B cell (primary cell): ENCODE results near the gene SEZ6L2. TPM values are rescaled to one million over a fixed set of nuclear protein-coding genes. Genes with fewer than 3 reads are reported as not detected.

Experiments used
- ATAC-seq: fragments of 200-7000 bp; cut with Tn5 transposase; one replicate; pipeline ENCODE4 v1.10.0; 2021; ENCODE audit warnings: low read depth, mild to moderate bottlenecking, moderate number of reproducible peaks, moderate library complexity
- CTCF ChIA-PET: fragments of 350-600 bp; sonication (Branson Sonifier 250); formaldehyde crosslinking; loops from one replicate; lab custom pipeline; 2021; ENCODE audit warnings: antibody characterized with exemption, inconsistent platforms; lab: Charles Lee
- POLR2A ChIA-PET: fragments of 350-600 bp; sonication (Branson Sonifier 250); formaldehyde crosslinking; loops from one replicate; lab custom pipeline; 2021; ENCODE audit warnings: antibody characterized with exemption; lab: Charles Lee
- DNase-seq: peaks from one replicate; pipeline ENCODE4 v3.0.0; 2013
- H2AFZ ChIP-seq: 2 replicates; pipeline ENCODE4 v1.6.1; 2012; ENCODE audit warnings: mild to moderate bottlenecking, low read depth, low read length; ENCODE audit not compliant: insufficient read depth, poor library complexity, severe bottlenecking
- H3K27ac ChIP-seq, 2 donors: 1 replicate in 1 of 2; 2 replicates in 1 of 2; pipeline ENCODE4 v1.5.1; 2012 to 2013; ENCODE audit warnings: low read length in 2 of 2, mild to moderate bottlenecking in 2 of 2, moderate library complexity in 1 of 2
- H3K27me3 ChIP-seq, 4 experiments: fragments of 200-600 bp in 1 of 4; sonication (generic) in 1 of 4; replicated peaks in 1 of 4; 1 replicate in 2 of 4; 2 replicates in 2 of 4; pipeline versions ENCODE4 v1.6.1 to v1.7.0; 2013 to 2016; ENCODE audit warnings: low read length in 3 of 4, mild to moderate bottlenecking in 2 of 4, mixed read lengths in 1 of 4, moderate library complexity in 1 of 4; ENCODE audit not compliant: insufficient read depth in 4 of 4, control insufficient read depth in 3 of 4; ENCODE audit errors: control extremely low read depth in 1 of 4
- H3K36me3 ChIP-seq, 2 experiments: replicated peaks in 1 of 2; 1 replicate in 1 of 2; 2 replicates in 1 of 2; pipeline versions ENCODE4 v1.6.1 to v1.7.1; 2013; ENCODE audit warnings: low read length in 1 of 2; ENCODE audit not compliant: insufficient read depth in 2 of 2, control insufficient read depth in 1 of 2; ENCODE audit errors: control extremely low read depth in 1 of 2, extremely low read depth in 1 of 2
- H3K4me1 ChIP-seq, 2 donors: fragments of 200-600 bp in 1 of 2; sonication (generic) in 1 of 2; 1 replicate in 1 of 2; 2 replicates in 1 of 2; pipeline versions ENCODE4 v1.5.1 to v1.6.1; 2013 to 2017; ENCODE audit warnings: low read length in 2 of 2; ENCODE audit not compliant: control insufficient read depth in 2 of 2, insufficient read depth in 2 of 2
- H3K4me2 ChIP-seq: replicated peaks from 2 replicates; pipeline ENCODE3; 2012; ENCODE audit warnings: mild to moderate bottlenecking, low read depth, low read length; ENCODE audit not compliant: poor library complexity, severe bottlenecking
- H3K4me3 ChIP-seq, 5 experiments: fragments of 200-600 bp in 1 of 5; sonication (generic) in 1 of 5; 1 replicate in 3 of 5; 2 replicates in 2 of 5; pipeline versions ENCODE4 v1.5.1 to v1.7.0; 2011 to 2016; ENCODE audit warnings: low read length in 4 of 5, mild to moderate bottlenecking in 4 of 5, low read depth in 2 of 5, control low read depth in 1 of 5, moderate library complexity in 1 of 5; ENCODE audit not compliant: insufficient read depth in 1 of 5; ENCODE audit errors: control extremely low read depth in 1 of 5, extremely low read depth in 1 of 5
- H3K79me2 ChIP-seq: fragments of 200-600 bp; sonication (generic); one replicate; pipeline ENCODE4 v1.6.0; 2016; ENCODE audit warnings: low read length; ENCODE audit not compliant: control insufficient read depth, insufficient read depth
- H3K9ac ChIP-seq: fragments of 200-600 bp; sonication (generic); 2 replicates; pipeline ENCODE4 v1.6.1; 2017; ENCODE audit warnings: mild to moderate bottlenecking, low read length, moderate library complexity
- H3K9me3 ChIP-seq, 3 donors: one replicate each; pipeline versions ENCODE4 v1.6.1 to v1.7.1; 2013; ENCODE audit warnings: low read length in 2 of 3; ENCODE audit not compliant: control insufficient read depth in 2 of 3, insufficient read depth in 1 of 3; ENCODE audit errors: control extremely low read depth in 1 of 3
- H4K20me1 ChIP-seq: 2 replicates; pipeline ENCODE4 v1.6.0; 2012; ENCODE audit warnings: mild to moderate bottlenecking, low read length; ENCODE audit not compliant: insufficient read depth, control insufficient read depth, poor library complexity, severe bottlenecking
- H3K27ac Mint-ChIP-seq: one replicate; pipeline ENCODE4 v1.8.0; 2021; ENCODE audit warnings: mixed read lengths
- H3K27me3 Mint-ChIP-seq: one replicate; pipeline ENCODE4 v1.8.0; 2021; ENCODE audit warnings: mixed read lengths
- H3K4me1 Mint-ChIP-seq: one replicate; pipeline ENCODE4 v1.8.0; 2021; ENCODE audit warnings: mixed read lengths
- H3K4me3 Mint-ChIP-seq: one replicate; pipeline ENCODE4 v1.8.0; 2021; ENCODE audit warnings: mixed read lengths
- H3K9me3 Mint-ChIP-seq: one replicate; pipeline ENCODE4 v1.8.0; 2022; ENCODE audit warnings: mixed read lengths; ENCODE audit not compliant: insufficient read depth
- CTCF ChIP-seq: fragments of 200-600 bp; IDR thresholded peaks from one replicate; pipeline ENCODE4 v1.8.0; 2022; ENCODE audit warnings: antibody characterized with exemption, mild to moderate bottlenecking
- EZH2 ChIP-seq: IDR thresholded peaks from 2 replicates; pipeline ENCODE4 v1.6.1; 2012; ENCODE audit warnings: borderline replicate concordance, low read depth, mild to moderate bottlenecking, moderate library complexity, low read length; ENCODE audit not compliant: insufficient read depth, poor library complexity, severe bottlenecking
- WGBS: methylation state at CpG from one replicate; pipeline ENCODE4 v1.1.5; 2013; ENCODE audit warnings: missing lambda C conversion rate; ENCODE audit not compliant: insufficient coverage; 5-methylcytosine and 5-hydroxymethylcytosine counted together
- intact Hi-C: fragments of 100-400 bp; cut with micrococcal nuclease; formaldehyde crosslinking; loops from one replicate; pipeline ENCODE4 v1.10.0; 2022
- polyA plus RNA-seq: library from polyadenylated mRNA; depleted of rRNA; stranded (reverse); fragments of >200 nt; gene quantifications from 2 replicates; pipeline ENCODE4 v1.2.3, GENCODE V29; 2012
- total RNA-seq, 2 donors: library from RNA; stranded (reverse); fragments of 120-200 nt in 1 of 2; gene quantifications; 1 replicate in 1 of 2; 2 replicates in 1 of 2; pipeline versions ENCODE4 v1.2.3 to v1.2.4, GENCODE V29; 2013 to 2022

The SEZ6L2 gene
- total and polyA plus RNA-seq, 2 donors (not counting 1 experiment from before 2014, with no cell fraction given): 0.10 TPM; not detected in 1

DNA sequence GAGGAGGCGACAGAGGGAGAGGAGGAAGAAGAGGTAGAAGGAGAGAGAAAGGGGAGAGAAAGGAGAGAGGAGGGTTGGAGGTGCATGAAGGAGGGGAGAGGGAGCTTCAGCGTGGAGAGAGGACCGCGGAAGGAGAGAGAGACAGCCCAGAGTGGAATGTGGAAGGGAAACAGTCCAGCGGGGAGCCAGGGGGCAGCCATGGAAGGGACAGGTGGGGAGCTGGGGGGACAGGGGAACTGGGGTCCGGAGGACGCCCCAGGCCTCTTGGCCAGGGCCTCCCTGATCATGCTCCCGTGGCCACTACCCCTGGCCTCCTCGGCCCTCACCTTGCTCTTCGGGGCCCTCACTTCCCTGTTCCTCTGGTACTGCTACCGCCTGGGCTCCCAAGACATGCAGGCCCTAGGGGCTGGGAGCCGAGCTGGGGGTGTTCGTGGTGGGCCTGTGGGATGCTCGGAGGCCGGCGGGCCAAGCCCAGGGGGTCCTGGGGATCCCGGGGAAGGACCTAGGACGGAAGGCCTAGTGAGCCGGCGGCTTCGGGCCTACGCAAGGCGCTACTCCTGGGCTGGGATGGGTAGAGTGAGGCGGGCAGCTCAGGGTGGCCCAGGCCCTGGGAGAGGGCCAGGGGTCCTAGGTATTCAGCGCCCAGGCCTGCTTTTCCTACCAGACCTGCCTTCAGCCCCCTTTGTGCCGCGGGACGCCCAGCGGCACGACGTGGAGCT lies 1.7 kb upstream of the SEZ6L2 start:
- ChIA-PET POLR2A (no interaction called here), CTCF (no interaction called here)
- TF ChIP-seq EZH2: no peak
- TF ChIP-seq CTCF: no peak
- H3K4me3 Mint-ChIP-seq: peak overlapping the region; percentile 62
- H3K27ac Mint-ChIP-seq: no peak overlapping the region
- DNase-seq (no peak), ATAC-seq (no peak)
- Histone ChIP-seq H3K4me1 (peaks cover 15 to 22% of the 10 kb centered on the region in 2 donors), H2AFZ (peak overlapping the region; percentile 58), H3K9me3 (peaks cover 0 to 22% (median 0%) of the 10 kb centered on the region in 3 donors), H3K27ac (no peak overlapping the region), H3K9ac (no peak overlapping the region), H3K36me3 (no peaks in the 10 kb centered on the region), H3K79me2 (no peaks in the 10 kb centered on the region), H3K4me3 (peak overlapping the region in 1 of 5 experiments; percentile 62), H3K4me2 (peak overlapping the region; percentile 92), H4K20me1 (no peaks in the 10 kb centered on the region), H3K27me3 (peaks cover 0 to 43% (median 25%) of the 10 kb centered on the region in 4 experiments)
- H3K27me3 Mint-ChIP-seq: peaks cover 29% of the 10 kb centered on the region
- peaks cover 3% of the 10 kb centered on the region for H3K4me1 Mint-ChIP-seq
- intact Hi-C loops: loop anchor here (1.0 to 10.0 kb wide), 3 partner anchors 25 to 206 kb away; partner anchors contain the start of genes CDIPT and KCTD13
- 62% methylated on average over 27 of the region's 31 CpGs for WGBS
- no peaks in the 10 kb centered on the region for H3K9me3 Mint-ChIP-seq
